Heart right ventricle (tissue), 16 donors: ENCODE data around the gene CDK1. TPM values are rescaled to one million over a fixed set of nuclear protein-coding genes. Genes with fewer than 3 reads are reported as not detected.

Experiments used
- ATAC-seq, 8 donors: fragments of 200-7000 bp; cut with Tn5 transposase; one replicate each; pipeline ENCODE4 v1.9.1; 2020; ENCODE audit warnings: mild to moderate bottlenecking in 8 of 8, moderate library complexity in 8 of 8, moderate number of reproducible peaks in 1 of 8
- DNase-seq, 2 donors: peaks; one replicate each; pipeline ENCODE4 v3.0.0-alpha.2; 2020
- H3K27ac ChIP-seq, 10 donors: fragments of 200-600 bp; sonication (generic) in 2 of 10; one replicate each; pipeline versions ENCODE4 v1.5.0 to v1.8.0; 2020 to 2022; ENCODE audit warnings: mild to moderate bottlenecking in 3 of 10
- H3K27me3 ChIP-seq, 7 donors: fragments of 200-600 bp; one replicate each; pipeline ENCODE4 v1.8.0; 2021 to 2022; ENCODE audit warnings: mild to moderate bottlenecking in 2 of 7
- H3K36me3 ChIP-seq, 9 donors: fragments of 200-600 bp; sonication (generic) in 1 of 9; one replicate each; pipeline versions ENCODE4 v1.5.0 to v1.8.0; 2020 to 2022; ENCODE audit warnings: mild to moderate bottlenecking in 2 of 9
- H3K4me1 ChIP-seq, 9 donors: fragments of 200-600 bp; sonication (generic) in 1 of 9; one replicate each; pipeline versions ENCODE4 v1.5.0 to v1.8.0; 2020 to 2022; ENCODE audit warnings: mild to moderate bottlenecking in 4 of 9
- H3K4me3 ChIP-seq, 10 donors: fragments of 200-600 bp; sonication (generic) in 2 of 10; one replicate each; pipeline versions ENCODE4 v1.5.0 to v1.8.0; 2020 to 2022; ENCODE audit warnings: mild to moderate bottlenecking in 7 of 10, moderate library complexity in 2 of 10
- H3K9me3 ChIP-seq, 11 donors: fragments of 200-600 bp in 10 of 11; sonication (generic) in 2 of 11; one replicate each; pipeline versions ENCODE4 v1.5.0 to v1.8.0; 2013 to 2022; ENCODE audit warnings: mild to moderate bottlenecking in 2 of 11, control low read depth in 1 of 11, moderate library complexity in 1 of 11
- WGBS, 2 donors: extraction: QIAGEN DNeasy Blood & Tissue Kit; methylation state at CpG; one replicate each; pipeline ENCODE4 v1.1.7; 2013; ENCODE audit warnings: inconsistent platforms in 1 of 2; 5-methylcytosine and 5-hydroxymethylcytosine counted together
- intact Hi-C, 10 donors: fragments of 100-400 bp; cut with DNase I; formaldehyde crosslinking; loops; one replicate each; pipeline versions ENCODE4 v1.11.1 to v1.14.2; 2022
- polyA plus RNA-seq, 2 donors: library from polyadenylated mRNA; stranded (reverse); fragments of 200-250 nt; gene quantifications; one replicate each; pipeline ENCODE4 v1.2.3, GENCODE V29; 2013
- total RNA-seq, 10 donors: library from RNA; stranded (reverse); fragmentation: NEBNext Ultra II Directional in 3 of 10; extraction: Animal tissue kit (Norgen Biotek cat#: 25700) in 3 of 10; gene quantifications; one replicate each; pipeline versions ENCODE4 v1.2.1 to v1.2.4, GENCODE V29; 2021 to 2023
- TF ChIP-seq, protein P1 (sequence below), 9 donors: fragments of 200-600 bp; sonication (generic) in 2 of 9; IDR thresholded peaks; one replicate each; pipeline versions ENCODE4 v1.5.0 to v1.8.0; 2021 to 2022; ENCODE audit warnings: antibody characterized with exemption in 9 of 9, mild to moderate bottlenecking in 5 of 9, moderate library complexity in 1 of 9
- donor health status: Arrhythmogenic right ventricular cardiomyopathy.
- donor health status: ischemic (EF 13 %, LVEDD 7.1; RV severe dilation, severe dysfunction).
- donor health status: healthy with polysubstance abuse.
- donor health status: DM: no; HTN: yes; CAD: no.
- donor health status: DM: no; HTN: no; CAD: no.
- donor health status: ischemic (EF 25% LVEDD 6.9; RV normal size, moderate dysfunction).
- donor health status: ischemic (EF 25% LVEDD 5.7; RV mildly dilated, moderate dysfunction).
- donor health status: healthy.
- donor health status: DM: yes; HTN: yes; CAD: no.
- donor health status: Ischemic cardiomyopathy.
- donor health status: ischemic (EF 35%, LVEDD 5.7; RV mildly dilated, moderate dysfunction).
- donor health status: nonischemic (EF 11% LVEDD 7.7; RV severe dilation, severe dysfunction).
- donor health status: DM: yes; HTN: yes; CAD: no.
- donor health status: PGD.
- donor health status: ischemic (EF 29% LVEDD 5.4; RV normal size, mild dysfunction).
- donor health status: nonischemic (EF 23%, LVEDD 6.1; RV moderate dilation, normal function).

The CDK1 gene
- total and polyA plus RNA-seq, 12 donors, result 0.27 to 8.6 (median 1.0) TPM

DNA sequence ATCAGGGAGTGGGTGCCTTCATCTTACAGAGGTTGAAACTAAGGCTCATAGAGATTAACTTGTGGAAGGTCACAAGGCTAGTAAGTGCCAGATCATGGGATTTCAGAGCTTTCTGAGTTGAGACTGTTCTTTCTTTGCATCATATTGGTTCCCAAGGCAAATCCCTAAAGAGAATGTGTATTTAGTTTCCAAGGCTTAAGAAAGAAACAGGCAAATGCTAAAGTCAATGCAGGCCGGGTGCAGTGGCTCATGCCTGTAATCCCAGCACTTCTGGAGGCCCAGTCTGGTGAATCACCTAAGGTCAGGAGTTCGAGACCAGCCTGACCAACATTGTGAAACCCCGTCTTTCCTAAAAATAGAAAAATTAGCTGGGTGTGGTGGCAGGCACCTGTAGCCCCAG is 19.8 kb downstream of the CDK1 start:
- intact Hi-C loops, result no loop called here

DNA sequence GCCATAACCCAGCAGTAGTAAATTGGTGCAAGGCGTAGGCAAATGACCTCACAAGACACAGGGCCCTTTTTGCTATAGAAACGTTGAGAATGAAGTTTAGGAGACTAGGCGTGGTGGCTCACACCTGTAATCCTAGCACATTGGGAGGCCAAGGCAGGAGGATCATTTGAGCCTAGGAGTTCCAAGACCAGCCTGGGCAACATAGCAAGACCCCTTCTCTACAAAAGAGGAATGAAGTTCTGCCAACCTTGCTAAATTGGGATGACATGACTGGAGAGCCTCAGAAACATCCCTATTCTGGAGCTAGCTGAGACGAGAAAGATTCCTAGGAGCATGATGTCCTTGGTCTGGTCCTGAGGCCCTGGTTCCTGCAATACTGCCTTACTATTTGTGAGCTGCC is 20.6 kb downstream of the CDK1 start:
- TF ChIP-seq, protein P1, sequence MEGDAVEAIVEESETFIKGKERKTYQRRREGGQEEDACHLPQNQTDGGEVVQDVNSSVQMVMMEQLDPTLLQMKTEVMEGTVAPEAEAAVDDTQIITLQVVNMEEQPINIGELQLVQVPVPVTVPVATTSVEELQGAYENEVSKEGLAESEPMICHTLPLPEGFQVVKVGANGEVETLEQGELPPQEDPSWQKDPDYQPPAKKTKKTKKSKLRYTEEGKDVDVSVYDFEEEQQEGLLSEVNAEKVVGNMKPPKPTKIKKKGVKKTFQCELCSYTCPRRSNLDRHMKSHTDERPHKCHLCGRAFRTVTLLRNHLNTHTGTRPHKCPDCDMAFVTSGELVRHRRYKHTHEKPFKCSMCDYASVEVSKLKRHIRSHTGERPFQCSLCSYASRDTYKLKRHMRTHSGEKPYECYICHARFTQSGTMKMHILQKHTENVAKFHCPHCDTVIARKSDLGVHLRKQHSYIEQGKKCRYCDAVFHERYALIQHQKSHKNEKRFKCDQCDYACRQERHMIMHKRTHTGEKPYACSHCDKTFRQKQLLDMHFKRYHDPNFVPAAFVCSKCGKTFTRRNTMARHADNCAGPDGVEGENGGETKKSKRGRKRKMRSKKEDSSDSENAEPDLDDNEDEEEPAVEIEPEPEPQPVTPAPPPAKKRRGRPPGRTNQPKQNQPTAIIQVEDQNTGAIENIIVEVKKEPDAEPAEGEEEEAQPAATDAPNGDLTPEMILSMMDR (IDR thresholded peaks at IDR 0.05), result no peak
- Histone ChIP-seq H3K4me3 (no peak overlapping the region), H3K27me3 (no peaks in the 10 kb centered on the region), H3K27ac (no peak overlapping the region), H3K36me3 (peaks cover 0 to 7% (median 0%) of the 10 kb centered on the region in 9 donors), H3K4me1 (peaks cover 0 to 8% (median 0%) of the 10 kb centered on the region in 9 donors), H3K9me3 (no peaks in the 10 kb centered on the region)
- DNase-seq, result no peak
- ATAC-seq, result no peak
- 71 to 95% methylated on average over 4 of the region's 4 CpGs for WGBS, 2 donors
- intact Hi-C loops, result no loop called here

More for the DNA sequence above, 19.8 kb downstream of the CDK1 start:
- H3K27me3 ChIP-seq, result no peaks in the 10 kb centered on the region
- peaks cover 0 to 8% (median 0%) of the 10 kb centered on the region in 9 donors for H3K4me1 ChIP-seq
- no peak overlapping the region for H3K4me3 ChIP-seq
- H3K27ac ChIP-seq, result no peak overlapping the region
- H3K9me3 ChIP-seq, result no peaks in the 10 kb centered on the region
- TF ChIP-seq, protein P1 (IDR thresholded peaks at IDR 0.05), result no peak
- ATAC-seq (no peak), DNase-seq (no peak)
- 97 to 98% methylated on average over 3 of the region's 3 CpGs for WGBS, 2 donors
- peaks cover 0 to 14% (median 0%) of the 10 kb centered on the region in 9 donors for H3K36me3 ChIP-seq

GRCh38 chr10:60799971-60800650 is 21.8 kb downstream of the CDK1 start:
- 97 to 98% methylated on average over 1 of the region's 1 CpG for WGBS, 2 donors

DNA sequence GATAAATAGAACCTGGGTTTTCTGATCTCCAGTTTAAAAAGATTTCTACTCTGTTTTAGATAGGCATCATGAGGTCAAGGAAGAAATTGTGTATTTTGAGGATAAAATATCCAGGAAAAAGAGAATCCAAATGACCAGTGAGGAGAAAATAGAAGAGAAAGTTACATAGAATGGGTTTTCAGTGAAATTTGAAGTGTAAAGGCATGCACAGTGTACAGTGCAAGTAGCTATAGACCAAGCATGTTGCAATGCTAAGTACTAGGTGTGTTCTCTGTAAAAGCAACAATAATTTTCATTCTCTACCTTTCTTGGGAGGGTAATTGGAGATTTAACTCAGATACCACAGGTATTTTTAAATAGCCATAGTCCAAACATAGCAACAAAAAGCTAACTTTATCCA is 22.6 kb downstream of the CDK1 start:
- peaks cover 0 to 8% (median 0%) of the 10 kb centered on the region in 9 donors for H3K4me1 ChIP-seq
- no peak for DNase-seq
- H3K36me3 ChIP-seq, result peaks cover 0 to 7% (median 0%) of the 10 kb centered on the region in 9 donors
- H3K27ac ChIP-seq, result no peak overlapping the region
- TF ChIP-seq, protein P1 (IDR thresholded peaks at IDR 0.05), result no peak
- no peaks in the 10 kb centered on the region for H3K9me3 ChIP-seq
- H3K4me3 ChIP-seq, result no peak overlapping the region
- H3K27me3 ChIP-seq, result no peaks in the 10 kb centered on the region
- intact Hi-C loops, result no loop called here
- no peak for ATAC-seq

More at GRCh38 chr10:60799971-60800650, 21.8 kb downstream of the CDK1 start:
- TF ChIP-seq, protein P1 (IDR thresholded peaks at IDR 0.05), result no peak
- Histone ChIP-seq H3K27me3 (no peaks in the 10 kb centered on the region), H3K4me3 (no peak overlapping the region), H3K9me3 (no peaks in the 10 kb centered on the region), H3K27ac (no peak overlapping the region), H3K36me3 (peaks cover 0 to 7% (median 0%) of the 10 kb centered on the region in 9 donors), H3K4me1 (peaks cover 0 to 8% (median 0%) of the 10 kb centered on the region in 9 donors)
- ATAC-seq, result no peak
- intact Hi-C loops, result no loop called here
- DNase-seq, result no peak
